ENCODE results near the gene KCNC3. TPM values are rescaled to one million over a fixed set of nuclear protein-coding genes. Genes with fewer than 3 reads are reported as not detected.
"Not testable (repeated sequence)": the region's sequence is repeated elsewhere in the genome, so short reads cannot be mapped to it uniquely, and the experiment has no call there.

The KCNC3 gene
- total and polyA plus RNA-seq, 3 experiments from 2014 or later: 0.68 to 0.73 TPM; not detected in 1

DNA sequence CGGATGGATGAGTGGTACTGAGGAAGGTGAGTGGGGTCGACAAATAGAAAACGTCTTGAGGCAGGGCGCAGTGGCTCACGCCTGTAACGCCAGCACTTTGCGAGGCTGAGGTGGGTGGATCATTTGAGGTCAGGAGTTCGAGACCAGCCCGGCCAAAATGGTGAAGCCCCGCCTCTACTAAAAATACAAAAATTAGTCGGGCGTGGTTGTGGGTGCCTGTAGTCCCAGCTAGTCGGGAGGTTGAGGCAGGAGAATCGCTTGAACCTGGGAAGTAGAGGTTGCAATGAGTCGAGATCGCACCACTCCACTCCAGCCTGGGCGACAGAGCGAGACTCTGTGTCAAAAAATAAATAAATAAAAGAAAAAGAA, 733 bp upstream of the KCNC3 start:
- CTCF ChIA-PET: not testable (repeated sequence)
- H3K27ac ChIP-seq (ENCODE audit: low read depth, low read length): peak overlapping the region; percentile 59
- H3K27me3 ChIP-seq (ENCODE audit: insufficient read depth, low read length, poor library complexity, severe bottlenecking): peaks cover 52% of the 10 kb centered on the region

DNA sequence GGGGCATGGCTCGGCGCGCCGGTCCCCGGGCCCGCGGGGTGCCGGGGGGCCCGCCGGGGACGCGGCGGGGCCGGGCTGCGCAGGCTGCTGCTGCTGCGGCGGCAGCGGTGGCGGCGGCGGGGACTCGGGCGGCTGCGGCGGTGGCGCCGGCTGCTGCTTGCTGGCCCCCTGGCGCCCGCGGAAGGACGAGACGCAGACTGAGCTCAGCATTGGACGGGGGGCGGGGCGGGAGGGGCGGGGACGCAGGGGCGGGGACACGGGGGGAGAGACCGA, 368 bp downstream of the KCNC3 start:
- Histone ChIP-seq H3K36me3 (ENCODE audit: insufficient read depth, low read length) (no peaks in the 10 kb centered on the region), H3K9me3 (ENCODE audit: low read length) (no peaks in the 10 kb centered on the region), H3K27ac (ENCODE audit: low read depth, low read length) (no peak overlapping the region), H3K27me3 (ENCODE audit: insufficient read depth, low read length, poor library complexity, severe bottlenecking) (peaks cover 52% of the 10 kb centered on the region), H3K4me1 (ENCODE audit: insufficient read depth, low read length) (peaks cover 49% of the 10 kb centered on the region), H3K4me3 (ENCODE audit: low read length) (no peak overlapping the region)
- H3K27ac Mint-ChIP-seq: peak overlapping the region in 2 of 8 donors; percentile 72 to 93
- H3K36me3 Mint-ChIP-seq: peaks cover 0 to 2% (median 0%) of the 10 kb centered on the region in 3 donors
- H3K4me1 Mint-ChIP-seq: peaks cover 48 to 72% (median 58%) of the 10 kb centered on the region in 3 donors
- DNase-seq: no peak
- CTCF ChIA-PET: no interaction called here
- POLR2A ChIA-PET: no interaction called here
- H3K9me3 Mint-ChIP-seq: peaks cover 4 to 29% (median 21%) of the 10 kb centered on the region in 5 donors
- peaks cover 66 to 69% of the 10 kb centered on the region in 2 donors for H3K27me3 Mint-ChIP-seq
- peak overlapping the region in 5 of 7 donors; percentile 59 to 82 (median 77) for H3K4me3 Mint-ChIP-seq

More for the DNA sequence above, 733 bp upstream of the KCNC3 start:
- H3K4me3 Mint-ChIP-seq: peak overlapping the region; percentile 59 to 82 (median 74)
- H3K36me3 ChIP-seq (ENCODE audit: insufficient read depth, low read length); H3K9me3 ChIP-seq (ENCODE audit: low read length); POLR2A ChIA-PET; H3K36me3 Mint-ChIP-seq; DNase-seq: not testable (repeated sequence)
- peaks cover 44 to 72% (median 62%) of the 10 kb centered on the region in 3 donors for H3K4me1 Mint-ChIP-seq
- peak overlapping the region; percentile 61 for H3K4me3 ChIP-seq (ENCODE audit: low read length)
- peaks cover 65 to 69% of the 10 kb centered on the region in 2 donors for H3K27me3 Mint-ChIP-seq
- H3K9me3 Mint-ChIP-seq: peaks cover 4 to 29% (median 20%) of the 10 kb centered on the region in 5 donors
- H3K4me1 ChIP-seq (ENCODE audit: insufficient read depth, low read length): peaks cover 55% of the 10 kb centered on the region
- H3K27ac Mint-ChIP-seq: peak overlapping the region in 7 of 8 donors; percentile 61 to 93 (median 75)

DNA sequence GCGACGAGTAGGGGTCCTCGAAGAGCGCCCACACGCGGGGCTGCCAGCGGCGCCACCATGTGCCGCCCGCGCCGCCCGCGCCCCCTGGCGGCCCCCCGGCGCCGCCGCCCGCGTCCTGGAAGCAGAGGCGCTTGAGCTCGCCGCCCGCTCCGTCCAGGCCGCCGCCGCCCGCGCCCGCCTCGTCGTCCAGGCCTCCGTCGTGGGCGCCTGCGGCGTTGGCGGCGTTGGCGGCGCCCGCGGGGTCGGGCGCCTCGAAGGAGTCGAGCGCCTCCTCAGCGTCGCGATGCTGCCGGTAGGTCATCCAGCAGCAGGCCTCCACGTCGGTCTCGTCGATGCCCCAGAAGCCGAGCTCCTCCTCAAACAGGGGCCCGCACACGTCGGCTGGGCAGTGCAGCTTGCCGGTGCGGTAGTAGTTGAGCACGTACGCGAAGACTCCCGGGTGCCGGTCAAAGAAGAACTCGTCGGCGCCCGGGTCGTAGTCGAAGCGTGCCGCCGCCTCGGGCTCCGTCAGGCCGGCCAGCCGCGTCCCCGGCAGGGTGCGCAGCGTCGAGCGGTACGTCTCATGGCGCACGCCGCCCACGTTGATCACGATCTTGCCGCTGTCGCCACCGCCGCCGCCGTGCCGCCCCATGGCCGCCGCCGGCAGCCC, 829 bp downstream of the KCNC3 start:
- no peaks in the 10 kb centered on the region for H3K36me3 Mint-ChIP-seq

DNA sequence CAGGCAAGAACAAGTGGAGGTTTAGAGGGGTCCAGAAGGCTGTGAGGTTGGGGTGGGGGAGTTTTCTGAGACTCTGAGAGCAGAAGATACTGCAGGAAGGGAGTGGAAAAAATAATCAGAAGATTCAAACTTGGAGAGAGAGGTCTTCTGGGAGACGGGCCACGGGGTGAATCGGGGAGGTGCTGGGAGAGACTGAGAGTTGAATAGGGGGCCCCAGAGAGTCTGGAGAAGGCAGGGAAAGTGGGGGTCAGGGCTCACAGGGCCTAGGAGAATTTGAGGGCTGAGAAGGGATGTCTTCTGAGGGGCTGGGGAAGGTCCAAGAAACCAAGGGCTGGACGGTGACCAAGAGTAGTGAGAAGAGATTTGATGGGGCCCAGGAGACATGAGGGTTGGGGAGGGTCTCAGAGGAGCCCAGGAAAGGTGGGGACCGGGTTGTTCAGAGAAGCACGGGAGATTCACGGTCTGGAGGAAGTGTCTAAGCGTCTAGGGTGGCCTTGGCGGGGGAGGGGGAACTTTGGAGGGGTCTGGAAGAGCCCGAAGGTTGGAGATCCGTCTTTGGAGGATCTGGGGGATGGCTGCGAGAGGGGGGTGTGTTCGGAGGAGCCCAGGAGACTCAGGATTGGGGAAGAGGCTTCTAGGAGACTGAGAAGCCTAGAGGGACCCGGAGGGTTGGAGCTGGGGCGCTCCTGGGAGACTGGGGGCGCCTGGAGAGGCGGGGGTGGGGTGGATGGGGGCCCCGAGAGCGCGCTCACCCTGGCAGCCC, 1.5 kb downstream of the KCNC3 start:
- Histone ChIP-seq H3K4me3 (ENCODE audit: low read length) (no peak overlapping the region), H3K27me3 (ENCODE audit: insufficient read depth, low read length, poor library complexity, severe bottlenecking) (peaks cover 44% of the 10 kb centered on the region), H3K9me3 (ENCODE audit: low read length) (no peaks in the 10 kb centered on the region), H3K36me3 (ENCODE audit: insufficient read depth, low read length) (no peaks in the 10 kb centered on the region), H3K27ac (ENCODE audit: low read depth, low read length) (no peak overlapping the region), H3K4me1 (ENCODE audit: insufficient read depth, low read length) (peaks cover 40% of the 10 kb centered on the region)
- peak overlapping the region; percentile 19 to 84 (median 59) for H3K4me3 Mint-ChIP-seq
- peaks cover 43 to 64% (median 51%) of the 10 kb centered on the region in 3 donors for H3K4me1 Mint-ChIP-seq
- H3K9me3 Mint-ChIP-seq: peaks cover 4 to 29% (median 21%) of the 10 kb centered on the region in 5 donors
- peak overlapping the region in 3 of 8 donors; percentile 23 to 76 (median 46) for H3K27ac Mint-ChIP-seq
- ChIA-PET POLR2A (no interaction called here), CTCF (no interaction called here)
- no peaks in the 10 kb centered on the region for H3K36me3 Mint-ChIP-seq
- no peak for DNase-seq
- peaks cover 60 to 65% of the 10 kb centered on the region in 2 donors for H3K27me3 Mint-ChIP-seq

More for the DNA sequence above, 829 bp downstream of the KCNC3 start:
- Mint-ChIP-seq H3K9me3 (peaks cover 4 to 29% (median 21%) of the 10 kb centered on the region in 5 donors), H3K27me3 (peaks cover 62 to 67% of the 10 kb centered on the region in 2 donors), H3K27ac (no peak overlapping the region), H3K4me1 (peaks cover 43 to 67% (median 53%) of the 10 kb centered on the region in 3 donors), H3K4me3 (no peak overlapping the region)
- ChIA-PET POLR2A (no interaction called here), CTCF (no interaction called here)
- Histone ChIP-seq H3K4me3 (ENCODE audit: low read length) (no peak overlapping the region), H3K27ac (ENCODE audit: low read depth, low read length) (no peak overlapping the region), H3K27me3 (ENCODE audit: insufficient read depth, low read length, poor library complexity, severe bottlenecking) (peaks cover 51% of the 10 kb centered on the region), H3K36me3 (ENCODE audit: insufficient read depth, low read length) (no peaks in the 10 kb centered on the region), H3K4me1 (ENCODE audit: insufficient read depth, low read length) (peaks cover 47% of the 10 kb centered on the region), H3K9me3 (ENCODE audit: low read length) (no peaks in the 10 kb centered on the region)
- DNase-seq: no peak

DNA sequence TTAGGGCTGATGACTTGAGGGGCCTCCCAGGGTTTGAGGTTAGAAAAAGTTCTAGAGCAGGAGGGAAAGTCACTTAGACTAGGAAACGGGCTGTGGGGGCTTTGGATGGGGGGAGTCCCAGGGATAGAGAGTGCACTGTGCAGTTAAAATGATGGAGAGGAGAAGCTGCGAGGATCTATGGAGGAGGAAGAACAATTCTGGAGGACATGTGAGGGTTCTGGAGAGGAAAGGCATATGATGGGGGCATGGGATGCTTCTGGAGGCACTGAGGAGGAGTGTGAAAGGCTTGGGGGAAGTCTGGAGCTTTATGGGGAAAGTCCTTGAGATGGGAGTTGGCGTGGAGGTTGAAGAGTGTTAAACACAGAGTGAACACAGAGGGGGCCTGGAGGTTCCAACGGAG, 2.2 kb downstream of the KCNC3 start:
- Mint-ChIP-seq H3K36me3 (no peaks in the 10 kb centered on the region), H3K4me1 (peaks cover 41 to 57% (median 44%) of the 10 kb centered on the region in 3 donors), H3K4me3 (peak overlapping the region; percentile 42 to 75 (median 59)), H3K9me3 (peaks cover 4 to 29% (median 23%) of the 10 kb centered on the region in 5 donors), H3K27ac (peak overlapping the region in 4 of 8 donors; percentile 5 to 46 (median 28)), H3K27me3 (peaks cover 57 to 64% of the 10 kb centered on the region in 2 donors)
- DNase-seq: no peak
- Histone ChIP-seq H3K36me3 (ENCODE audit: insufficient read depth, low read length) (no peaks in the 10 kb centered on the region), H3K4me1 (ENCODE audit: insufficient read depth, low read length) (peaks cover 34% of the 10 kb centered on the region), H3K4me3 (ENCODE audit: low read length) (no peak overlapping the region), H3K9me3 (ENCODE audit: low read length) (no peaks in the 10 kb centered on the region), H3K27ac (ENCODE audit: low read depth, low read length) (no peak overlapping the region), H3K27me3 (ENCODE audit: insufficient read depth, low read length, poor library complexity, severe bottlenecking) (peaks cover 38% of the 10 kb centered on the region)
- ChIA-PET CTCF (no interaction called here), POLR2A (no interaction called here)

DNA sequence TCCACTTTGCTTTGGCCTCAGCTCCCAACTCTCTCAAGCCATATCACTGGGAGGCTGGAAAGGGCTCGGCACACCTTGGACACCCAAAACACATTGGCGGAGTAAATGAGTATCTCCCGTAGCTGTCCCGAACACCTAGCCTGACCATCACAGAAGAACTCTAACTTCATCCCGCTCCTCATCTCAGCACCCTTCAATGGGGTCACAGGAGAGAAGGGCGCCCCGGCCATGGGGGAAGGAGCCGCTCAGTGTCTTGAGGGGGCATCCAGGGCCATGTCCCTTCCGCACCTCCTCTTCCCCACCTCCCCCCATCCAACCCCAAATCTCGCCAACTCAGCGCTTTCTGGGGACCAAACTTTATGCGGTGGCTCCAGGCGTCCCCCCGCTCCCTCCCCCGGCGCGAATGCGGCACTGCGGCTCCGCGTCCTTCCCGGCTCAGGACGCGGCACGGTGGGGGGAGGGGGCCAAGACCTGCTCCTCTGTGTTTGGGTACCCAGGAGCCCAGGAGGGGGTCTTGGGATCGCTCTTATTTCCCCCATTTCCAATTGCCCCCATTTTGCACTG, 3.0 kb downstream of the KCNC3 start:
- H3K4me1 ChIP-seq (ENCODE audit: insufficient read depth, low read length): peaks cover 25% of the 10 kb centered on the region
- Mint-ChIP-seq H3K36me3 (no peaks in the 10 kb centered on the region), H3K27ac (peak overlapping the region in 1 of 8 donors; percentile 46), H3K4me1 (peaks cover 34 to 49% (median 36%) of the 10 kb centered on the region in 3 donors), H3K27me3 (peaks cover 50 to 56% of the 10 kb centered on the region in 2 donors), H3K9me3 (peaks cover 4 to 29% (median 23%) of the 10 kb centered on the region in 5 donors), H3K4me3 (peak overlapping the region in 1 of 7 donors; percentile 54)
- DNase-seq: no peak
- H3K36me3 ChIP-seq (ENCODE audit: insufficient read depth, low read length): no peaks in the 10 kb centered on the region
- H3K27me3 ChIP-seq (ENCODE audit: insufficient read depth, low read length, poor library complexity, severe bottlenecking): peaks cover 32% of the 10 kb centered on the region
- H3K4me3 ChIP-seq (ENCODE audit: low read length): no peak overlapping the region
- no peaks in the 10 kb centered on the region for H3K9me3 ChIP-seq (ENCODE audit: low read length)
- H3K27ac ChIP-seq (ENCODE audit: low read depth, low read length): no peak overlapping the region
- CTCF ChIA-PET: no interaction called here
- POLR2A ChIA-PET: no interaction called here

DNA sequence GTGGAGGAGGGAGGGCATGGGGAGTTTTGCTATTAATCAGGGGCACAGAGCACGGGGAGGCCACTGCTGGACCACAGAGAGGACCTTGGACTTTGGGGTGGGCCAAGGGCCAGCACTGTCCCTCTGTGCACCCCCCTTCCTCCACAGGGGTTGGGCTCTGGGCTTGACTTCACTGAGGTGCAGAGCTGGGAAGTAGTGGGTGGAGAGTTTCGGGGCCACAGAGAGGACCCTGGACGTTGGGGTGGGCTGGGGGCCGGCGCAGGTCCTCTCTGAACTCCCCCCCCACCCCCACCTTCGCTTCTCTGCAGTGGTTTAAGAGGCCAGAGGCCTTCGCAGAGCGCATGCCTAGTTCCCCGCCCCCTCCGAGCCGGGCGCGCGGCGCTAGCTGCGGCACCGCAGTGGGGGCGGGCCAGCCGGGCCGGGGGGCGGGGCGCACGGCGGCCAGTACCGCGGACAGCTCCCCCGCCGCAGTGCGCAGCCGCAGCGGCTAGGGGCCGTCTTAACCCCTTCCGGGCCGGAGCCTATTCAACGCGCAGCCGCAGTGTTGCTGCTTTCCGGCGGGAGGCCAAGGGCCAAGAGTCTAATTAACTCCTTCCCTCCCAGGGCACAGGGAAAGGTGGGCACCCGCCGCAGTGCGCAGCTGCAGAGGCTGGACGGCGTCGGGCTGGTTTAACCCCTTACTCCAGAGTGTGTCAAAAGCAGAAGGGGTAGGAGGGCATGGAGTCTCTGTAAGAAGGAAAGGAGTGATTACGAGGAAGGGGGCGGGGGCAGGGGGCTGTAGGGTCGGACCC, 3.7 kb downstream of the KCNC3 start:
- no peaks in the 10 kb centered on the region for H3K9me3 ChIP-seq (ENCODE audit: low read length)
- DNase-seq: peak; percentile 53 to 66 (median 55)
- Mint-ChIP-seq H3K9me3 (peaks cover 4 to 28% (median 22%) of the 10 kb centered on the region in 5 donors), H3K36me3 (no peaks in the 10 kb centered on the region), H3K4me3 (peak overlapping the region in 1 of 7 donors; percentile 50), H3K27me3 (peaks cover 47 to 58% of the 10 kb centered on the region in 2 donors), H3K27ac (peak overlapping the region in 1 of 8 donors; percentile 54), H3K4me1 (peaks cover 31 to 43% (median 32%) of the 10 kb centered on the region in 3 donors)
- POLR2A ChIA-PET: no interaction called here
- peaks cover 31% of the 10 kb centered on the region for H3K27me3 ChIP-seq (ENCODE audit: insufficient read depth, low read length, poor library complexity, severe bottlenecking)
- no peak overlapping the region for H3K4me3 ChIP-seq (ENCODE audit: low read length)
- no peak overlapping the region for H3K27ac ChIP-seq (ENCODE audit: low read depth, low read length)
- H3K36me3 ChIP-seq (ENCODE audit: insufficient read depth, low read length): no peaks in the 10 kb centered on the region
- peaks cover 21% of the 10 kb centered on the region for H3K4me1 ChIP-seq (ENCODE audit: insufficient read depth, low read length)
- CTCF ChIA-PET: no interaction called here

All from CD8-positive, alpha-beta memory T cell (primary cell).